SK-N-MC (cell line): ENCODE results near the gene FKBP8.

Experiments used
- DNase-seq: peaks from one replicate; pipeline ENCODE4 v3.0.0-alpha.2; 2011; ENCODE audit warnings: low read depth, low spot score
- H3K27ac ChIP-seq: fragments of 200-600 bp; sonication (generic); 2 replicates; pipeline ENCODE4 v1.5.1; 2016; ENCODE audit warnings: mixed run types
- H3K36me3 ChIP-seq: fragments of 200-600 bp; sonication (generic); 2 replicates; pipeline ENCODE4 v1.6.1; 2017; ENCODE audit warnings: antibody characterized with exemption, low read length, mixed read lengths; ENCODE audit not compliant: insufficient read depth
- H3K4me3 ChIP-seq: fragments of 200-600 bp; sonication (generic); 2 replicates; pipeline ENCODE4 v1.5.1; 2016
- H3K9ac ChIP-seq: fragments of 200-600 bp; sonication (generic); 2 replicates; pipeline ENCODE4 v1.8.0; 2017; ENCODE audit warnings: mixed run types, mixed read lengths; ENCODE audit not compliant: insufficient read length
- H3K9me3 ChIP-seq: fragments of 200-600 bp; sonication (generic); 2 replicates; pipeline ENCODE4 v1.6.1; 2017; ENCODE audit warnings: low read depth, mild to moderate bottlenecking, antibody characterized with exemption, low read length, moderate library complexity, mixed read lengths
- EZH2 ChIP-seq: fragments of 200-600 bp; sonication (generic); IDR thresholded peaks from one replicate; pipeline ENCODE4 v1.6.1; 2017; ENCODE audit warnings: antibody characterized with exemption
- FOXP2 ChIP-seq: optimal IDR thresholded peaks from 2 replicates; pipeline ENCODE3; 2011; ENCODE audit warnings: mild to moderate bottlenecking, moderate library complexity; ENCODE audit not compliant: insufficient read depth; ENCODE audit errors: extremely low read length, control extremely low read depth
- POLR2AphosphoS5 ChIP-seq: IDR thresholded peaks from 2 replicates; pipeline ENCODE4 v1.6.1; 2012; ENCODE audit warnings: mild to moderate bottlenecking, low read depth, low read length, borderline replicate concordance

FKBP8 gene

DNA sequence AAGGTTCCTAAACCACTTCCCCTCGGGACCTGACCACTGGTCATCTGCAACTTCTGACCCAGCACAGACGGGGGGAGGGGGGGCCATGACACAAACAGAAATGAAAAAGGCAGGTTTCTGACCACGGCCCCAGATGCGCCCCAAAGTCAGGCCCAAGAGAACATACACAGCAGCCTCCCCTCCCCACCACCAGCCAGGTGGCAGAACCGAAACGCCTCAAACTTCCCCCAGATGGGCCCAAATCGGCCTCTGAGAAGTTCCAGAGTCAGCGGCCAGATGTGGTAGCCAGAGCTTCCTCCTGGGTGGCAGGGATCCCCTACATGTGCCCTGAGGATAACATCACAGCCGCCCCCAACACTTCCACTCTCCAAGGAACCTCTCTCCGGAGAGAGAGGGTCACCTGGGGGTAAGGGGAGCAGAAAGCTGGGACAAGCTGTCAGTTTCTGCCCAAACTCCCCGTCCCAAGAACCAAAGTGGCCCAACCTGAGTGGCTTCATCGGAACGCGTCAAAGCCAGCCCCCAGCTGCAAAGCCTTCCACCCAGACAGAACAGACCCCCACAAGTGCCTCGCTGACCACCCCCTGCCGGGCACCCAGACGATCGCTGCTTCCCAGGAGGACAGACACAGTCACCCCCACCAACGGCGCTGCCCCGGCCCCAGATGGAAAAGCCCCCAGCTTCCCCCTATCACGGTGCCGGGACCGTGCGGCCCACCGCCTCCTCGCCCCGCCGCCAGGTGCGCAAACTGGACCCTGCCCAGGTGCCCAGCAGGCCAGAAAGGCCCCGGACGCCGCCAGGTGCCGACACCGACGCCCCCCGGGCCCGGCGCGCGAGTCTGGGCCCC lies 22.3 kb downstream of the FKBP8 start:
- Histone ChIP-seq H3K36me3 (no peaks in the 10 kb centered on the region), H3K4me3 (peak overlapping the region; percentile 90), H3K9me3 (no peaks in the 10 kb centered on the region), H3K9ac (peak overlapping the region; percentile 82), H3K27ac (peak overlapping the region; percentile 53; the same call in 1 of the 2 replicates)
- TF ChIP-seq FOXP2: no peak
- TF ChIP-seq POLR2AphosphoS5: no peak
- no peak for TF ChIP-seq EZH2
- no peak for DNase-seq

DNA sequence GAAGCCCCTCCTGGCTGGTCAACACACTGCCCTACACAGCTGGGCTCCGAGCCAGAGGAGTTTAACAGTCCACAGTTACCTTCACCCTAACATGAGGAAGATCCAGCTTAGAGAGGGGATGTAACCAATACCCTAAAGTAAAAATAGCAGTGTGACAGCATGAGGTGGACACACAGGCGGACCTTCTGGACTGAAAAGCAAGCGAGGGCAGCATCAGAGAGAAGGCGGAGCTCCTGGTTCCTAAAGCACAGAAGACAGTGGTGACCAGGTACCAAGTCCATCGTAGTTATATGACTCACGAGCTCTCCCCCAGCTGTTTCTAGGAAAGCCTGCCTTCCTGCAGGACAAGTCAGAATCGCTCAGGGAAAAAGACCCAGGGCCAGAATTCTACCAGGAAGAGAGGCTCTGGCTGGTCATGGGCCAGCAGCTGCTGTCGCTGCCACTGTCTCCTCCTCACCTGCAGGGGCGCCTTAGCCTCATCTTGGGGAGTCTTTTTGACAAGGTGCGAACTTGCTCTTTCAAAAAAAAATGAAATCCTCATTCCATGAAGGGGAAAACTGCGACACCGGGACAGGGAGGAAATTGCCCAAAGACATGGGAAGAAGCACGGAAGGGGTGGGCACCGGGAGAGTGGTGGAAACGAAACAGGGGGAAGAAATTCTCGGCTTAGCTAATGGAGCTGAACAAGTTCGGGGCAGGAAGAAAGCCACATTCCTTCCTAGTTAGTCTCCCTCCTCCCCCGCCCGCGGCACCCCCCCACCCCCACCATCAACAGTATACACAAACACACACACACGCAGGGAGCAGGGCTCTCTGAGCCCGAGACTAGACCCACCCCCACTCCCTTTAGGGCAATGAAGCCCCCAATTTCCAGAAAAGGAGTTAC lies 23.2 kb downstream of the FKBP8 start:
- peak overlapping the region; percentile 90 for H3K4me3 ChIP-seq
- TF ChIP-seq FOXP2 (no peak), POLR2AphosphoS5 (no peak), EZH2 (no peak)
- H3K9me3 ChIP-seq: no peaks in the 10 kb centered on the region
- no peaks in the 10 kb centered on the region for H3K36me3 ChIP-seq
- no peak for DNase-seq
- peak overlapping the region; percentile 82 for H3K9ac ChIP-seq
- H3K27ac ChIP-seq: no peak overlapping the region

DNA sequence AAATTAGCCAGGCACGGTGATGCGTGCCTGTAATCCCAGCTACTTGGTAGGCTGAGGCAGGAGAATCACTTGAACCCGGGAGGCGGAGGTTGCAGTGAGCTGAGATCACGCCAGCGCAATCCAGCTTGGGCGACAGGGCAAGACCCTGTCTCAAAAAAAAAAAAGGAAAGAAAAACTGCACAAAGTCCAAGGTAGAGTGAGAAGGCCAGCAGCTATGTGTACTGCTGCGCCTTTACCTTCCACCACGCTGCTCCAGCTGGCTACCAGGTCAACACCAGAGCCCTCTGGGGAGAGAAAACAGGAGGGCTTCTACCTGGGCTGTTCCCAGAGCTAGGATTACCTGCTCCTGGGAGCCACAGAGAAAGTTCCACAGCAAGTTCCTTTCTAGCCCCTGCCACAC lies 24.7 kb downstream of the FKBP8 start:
- Histone ChIP-seq H3K4me3 (no peak overlapping the region), H3K36me3 (no peaks in the 10 kb centered on the region), H3K9ac (no peak overlapping the region), H3K27ac (no peak overlapping the region), H3K9me3 (no peaks in the 10 kb centered on the region)
- TF ChIP-seq EZH2 (no peak), POLR2AphosphoS5 (no peak), FOXP2 (no peak)
- DNase-seq: no peak

DNA sequence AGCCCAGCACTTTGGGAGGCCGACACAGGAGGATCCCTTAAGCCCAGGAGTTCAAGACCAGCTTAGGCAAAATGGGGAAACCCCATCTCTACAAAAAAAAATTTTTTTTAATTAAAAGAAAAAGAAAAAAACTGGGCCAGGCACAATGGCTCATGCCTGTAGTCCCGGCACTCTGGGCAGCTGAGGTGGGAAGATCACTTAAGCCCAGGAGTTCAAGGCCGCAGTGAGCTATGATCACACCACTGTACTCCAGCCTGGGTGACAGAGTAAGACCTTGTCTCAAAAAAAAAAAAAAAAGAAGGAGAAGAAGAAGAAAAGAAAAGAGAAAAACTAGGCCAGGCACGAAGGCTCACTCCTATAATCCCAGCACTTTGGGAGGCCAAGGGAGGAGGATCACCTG lies 25.8 kb downstream of the FKBP8 start:
- no peak overlapping the region for H3K27ac ChIP-seq
- H3K4me3 ChIP-seq: no peak overlapping the region
- no peaks in the 10 kb centered on the region for H3K9me3 ChIP-seq
- no peak for DNase-seq
- no peaks in the 10 kb centered on the region for H3K36me3 ChIP-seq
- TF ChIP-seq EZH2 (no peak), POLR2AphosphoS5 (no peak), FOXP2 (no peak)
- no peak overlapping the region for H3K9ac ChIP-seq

DNA sequence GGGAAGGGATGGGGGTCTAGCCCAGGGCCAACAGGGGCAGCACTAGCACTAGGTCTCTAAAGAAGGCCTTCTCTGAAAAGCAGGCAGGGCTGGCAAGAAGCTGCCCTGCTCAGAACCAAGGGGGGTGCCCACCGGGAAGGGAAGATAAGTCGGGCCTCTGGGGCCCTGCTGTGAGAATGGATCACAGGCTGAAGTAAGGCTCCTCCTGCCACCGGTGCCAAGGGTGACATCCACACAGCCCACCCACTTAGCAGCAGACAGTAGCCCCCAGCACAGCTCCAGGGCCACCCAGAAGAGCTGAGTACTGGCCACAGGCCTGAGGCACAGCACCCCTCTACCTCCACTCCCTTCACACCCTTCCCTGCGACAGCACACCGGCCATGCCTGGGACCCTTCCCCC lies 27.4 kb downstream of the FKBP8 start:
- TF ChIP-seq EZH2 (no peak), POLR2AphosphoS5 (no peak), FOXP2 (no peak)
- Histone ChIP-seq H3K9ac (no peak overlapping the region), H3K27ac (no peak overlapping the region), H3K9me3 (no peaks in the 10 kb centered on the region), H3K4me3 (no peak overlapping the region), H3K36me3 (no peaks in the 10 kb centered on the region)
- DNase-seq: no peak

DNA sequence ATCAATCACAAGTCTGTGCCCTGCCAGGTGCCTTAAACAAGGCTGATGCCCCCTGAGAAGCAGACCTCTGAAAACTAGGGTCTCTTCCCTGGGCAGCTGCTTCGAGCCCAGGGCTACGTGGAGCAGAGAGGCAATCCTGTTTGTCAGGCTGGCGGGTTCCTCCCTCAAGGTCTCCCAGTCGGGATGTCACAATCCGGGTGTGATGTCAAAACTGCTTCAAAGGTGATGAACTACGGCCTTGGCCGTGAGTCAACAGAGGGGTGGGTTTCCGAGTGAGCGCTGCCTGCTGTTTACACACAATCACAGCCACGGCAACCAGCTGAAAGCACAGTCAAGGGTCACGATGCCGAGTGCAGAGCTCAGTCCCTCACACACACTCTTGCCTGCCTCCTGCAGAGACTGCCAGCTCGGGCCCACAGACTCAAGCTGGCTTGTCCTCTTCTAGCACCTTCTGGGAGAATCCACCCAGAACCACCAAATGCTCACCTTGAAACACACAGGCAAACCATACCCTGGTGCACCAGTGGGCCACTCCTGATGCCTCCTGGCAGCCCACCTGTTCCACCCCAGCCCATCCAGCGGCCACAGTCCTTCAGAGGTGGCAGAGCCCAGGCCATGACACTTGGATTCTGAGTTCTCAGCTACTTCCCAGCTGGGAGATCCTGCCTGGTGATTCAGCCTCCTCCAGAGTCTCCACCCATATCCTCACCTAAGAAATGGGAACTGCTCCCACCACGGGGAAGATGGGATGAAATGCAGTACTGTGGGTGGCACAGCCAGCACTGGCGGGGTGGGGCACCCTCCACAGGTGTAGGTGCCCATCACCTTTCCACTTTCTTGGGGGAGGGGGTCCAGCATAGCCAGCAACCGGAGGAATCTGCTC lies 28.3 kb downstream of the FKBP8 start:
- no peak for TF ChIP-seq POLR2AphosphoS5
- TF ChIP-seq FOXP2: no peak
- TF ChIP-seq EZH2: no peak
- Histone ChIP-seq H3K9ac (no peak overlapping the region), H3K9me3 (no peaks in the 10 kb centered on the region), H3K27ac (no peak overlapping the region), H3K36me3 (no peaks in the 10 kb centered on the region), H3K4me3 (no peak overlapping the region)
- no peak for DNase-seq

DNA sequence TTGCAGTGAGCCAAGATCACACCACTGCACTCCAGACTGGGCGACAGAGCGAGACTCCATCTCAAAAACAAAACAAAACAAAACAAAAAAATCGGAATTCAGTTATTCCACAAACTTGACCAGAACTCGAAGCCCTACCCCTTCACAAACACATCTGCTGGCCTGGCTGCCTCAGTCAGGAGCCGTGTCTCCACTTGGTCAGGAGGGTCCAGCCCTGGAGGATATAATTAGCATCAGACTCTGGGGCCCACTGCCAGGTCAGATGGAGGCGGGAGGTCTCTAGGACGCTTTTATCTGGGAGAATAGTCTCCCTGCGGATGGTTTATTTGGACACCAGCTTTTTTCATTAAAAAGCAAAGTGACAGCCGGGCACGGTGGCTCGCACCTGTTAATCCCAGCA lies 29.5 kb downstream of the FKBP8 start:
- Histone ChIP-seq H3K9ac (no peak overlapping the region), H3K27ac (no peak overlapping the region), H3K4me3 (no peak overlapping the region), H3K9me3 (no peaks in the 10 kb centered on the region), H3K36me3 (no peaks in the 10 kb centered on the region)
- no peak for DNase-seq
- TF ChIP-seq EZH2: no peak
- no peak for TF ChIP-seq POLR2AphosphoS5
- TF ChIP-seq FOXP2: no peak
